Cardiac muscle cell (in vitro differentiated cells and primary cell): ENCODE data around the gene NLRP9. TPM values are rescaled to one million over a fixed set of nuclear protein-coding genes. Genes with fewer than 3 reads are reported as not detected.

Experiments used
- DNase-seq, 2 donors: peaks; one replicate each; pipeline versions ENCODE4 v3.0.0 to v3.0.0-alpha.2; 2010 to 2017; ENCODE audit warnings: low read depth in 1 of 2, low spot score in 1 of 2
- H3K27ac ChIP-seq: fragments of 200-600 bp; sonication (generic); 2 replicates; pipeline ENCODE4 v1.5.1; 2016
- H3K27me3 ChIP-seq: fragments of 200-600 bp; sonication (generic); 2 replicates; pipeline ENCODE4 v1.6.0; 2016; ENCODE audit warnings: control low read depth
- H3K36me3 ChIP-seq: fragments of 200-600 bp; sonication (generic); 2 replicates; pipeline ENCODE4 v1.5.1; 2016; ENCODE audit warnings: control low read depth
- H3K4me1 ChIP-seq: fragments of 200-600 bp; sonication (generic); 2 replicates; pipeline ENCODE4 v1.8.1; 2017; ENCODE audit warnings: low read depth, mild to moderate bottlenecking, mixed run types
- H3K4me3 ChIP-seq: fragments of 200-600 bp; sonication (generic); 2 replicates; pipeline ENCODE4 v1.5.1; 2016; ENCODE audit warnings: mild to moderate bottlenecking
- H3K9me3 ChIP-seq: fragments of 200-600 bp; sonication (generic); 2 replicates; pipeline ENCODE4 v1.5.1; 2017; ENCODE audit warnings: low read depth, mild to moderate bottlenecking, control low read depth
- CTCF ChIP-seq: IDR thresholded peaks from 2 replicates; pipeline ENCODE4 v1.5.1; 2012; ENCODE audit warnings: low read depth, mild to moderate bottlenecking, low read length
- polyA plus RNA-seq: library from polyadenylated mRNA; unstranded; fragments of >200 nt; fragmentation: Nextera tagmentation; extraction: Ambion mirVana; gene quantifications from 2 replicates; pipeline ENCODE4 v1.2.1, GENCODE V29; 2016
- total RNA-seq: library from RNA; depleted of rRNA; stranded (reverse); fragments of >200 nt; gene quantifications from 2 replicates; pipeline ENCODE4 v1.2.3, GENCODE V29; 2016

NLRP9 gene
- total and polyA plus RNA-seq, 2 experiments from 2014 or later, result not detected

GRCh38 chr19:55681131-55682092 is 56.8 kb downstream of the NLRP9 start:
- no peak for DNase-seq
- H3K27ac ChIP-seq, result no peak overlapping the region
- H3K4me3 ChIP-seq, result no peak overlapping the region
- H3K36me3 ChIP-seq, result peaks cover 13% of the 10 kb centered on the region
- peaks cover 3% of the 10 kb centered on the region for H3K4me1 ChIP-seq
- H3K27me3 ChIP-seq, result no peaks in the 10 kb centered on the region
- TF ChIP-seq CTCF, result no peak
- no peaks in the 10 kb centered on the region for H3K9me3 ChIP-seq

GRCh38 chr19:55680339-55681130 is 57.7 kb downstream of the NLRP9 start:
- Histone ChIP-seq H3K27me3 (no peaks in the 10 kb centered on the region), H3K36me3 (peaks cover 13% of the 10 kb centered on the region), H3K9me3 (no peaks in the 10 kb centered on the region), H3K4me3 (no peak overlapping the region), H3K4me1 (peaks cover 10% of the 10 kb centered on the region), H3K27ac (no peak overlapping the region)
- no peak for TF ChIP-seq CTCF
- no peak for DNase-seq

- H3K9me3 ChIP-seq, result no peaks in the 10 kb centered on the region
- no peaks in the 10 kb centered on the region for H3K27me3 ChIP-seq
- H3K4me3 ChIP-seq, result no peak overlapping the region
- no peak overlapping the region for H3K27ac ChIP-seq
- peaks cover 10% of the 10 kb centered on the region for H3K4me1 ChIP-seq
- peaks cover 13% of the 10 kb centered on the region for H3K36me3 ChIP-seq
- TF ChIP-seq CTCF, result no peak
- no peak for DNase-seq
These were observed 58.6 kb downstream of the NLRP9 start for GRCh38 chr19:55679343-55680257.

- H3K4me3 ChIP-seq, result no peak overlapping the region
- peaks cover 13% of the 10 kb centered on the region for H3K4me1 ChIP-seq
- no peaks in the 10 kb centered on the region for H3K9me3 ChIP-seq
- no peak for DNase-seq
- no peaks in the 10 kb centered on the region for H3K27me3 ChIP-seq
- H3K27ac ChIP-seq, result no peak overlapping the region
- TF ChIP-seq CTCF, result no peak
- H3K36me3 ChIP-seq, result peaks cover 16% of the 10 kb centered on the region
These were observed 60.0 kb downstream of the NLRP9 start for GRCh38 chr19:55678121-55678671.
